A204.1 (cell line): Measurements from ENCODE around the gene GATA5.
"Not testable (repeated sequence)": the region's sequence is repeated elsewhere in the genome, so short reads cannot be mapped to it uniquely, and the experiment has no call there.

ENCODE experiments used
- FAIRE-seq: peaks from 2 replicates; lab custom pipeline; 2012; peaks lifted over from hg19 to GRCh38; lab: Jason Lieb, UNC

Gene GATA5

GRCh38 chr20:62428396-62429295 lies 47.1 kb downstream of the GATA5 start:
- FAIRE-seq, result no peak

- no peak for FAIRE-seq
These were observed 47.8 kb downstream of the GATA5 start for GRCh38 chr20:62428002-62428372.

- FAIRE-seq, result no peak
These were observed 48.4 kb downstream of the GATA5 start, which contains the start of gene RBBP8NL for GRCh38 chr20:62427172-62428001. RBBP8NL (minus strand) TSS chr20:62427539; CDS start chr20:62419647, 7,892 bp downstream.

GRCh38 chr20:62426699-62427131 lies 49.1 kb downstream of the GATA5 start:
- no peak for FAIRE-seq

- FAIRE-seq, result not testable (repeated sequence)
These were observed 49.8 kb downstream of the GATA5 start for GRCh38 chr20:62426059-62426348.

- FAIRE-seq, result no peak
These were observed 50.3 kb downstream of the GATA5 start for GRCh38 chr20:62425281-62426058.

GRCh38 chr20:62424249-62425107 lies 51.3 kb downstream of the GATA5 start:
- FAIRE-seq, result no peak

- FAIRE-seq, result no peak
These were observed 52.5 kb downstream of the GATA5 start for GRCh38 chr20:62423326-62423706.

GRCh38 chr20:62422636-62423325 lies 53.0 kb downstream of the GATA5 start:
- FAIRE-seq, result no peak

- no peak for FAIRE-seq
These were observed 54.1 kb downstream of the GATA5 start for GRCh38 chr20:62421716-62421990.

GRCh38 chr20:62420846-62421715 lies 54.7 kb downstream of the GATA5 start:
- FAIRE-seq, result no peak

- no peak for FAIRE-seq
These were observed 56.0 kb downstream of the GATA5 start for GRCh38 chr20:62419759-62420158.

GRCh38 chr20:62418709-62419487 lies 56.9 kb downstream of the GATA5 start:
- FAIRE-seq, result no peak

GRCh38 chr20:62417981-62418708 lies 57.6 kb downstream of the GATA5 start:
- no peak for FAIRE-seq

GRCh38 chr20:62416651-62417637 lies 58.9 kb downstream of the GATA5 start:
- no peak for FAIRE-seq

GRCh38 chr20:62415354-62416111 lies 60.3 kb downstream of the GATA5 start:
- FAIRE-seq, result no peak
